NCI-H1048 (cell line): ENCODE measurements around the gene COL16A1.

Experiments
- DNase-seq: peaks from one replicate; lab custom pipeline; 2025; lab: John Stamatoyannopoulos, UW

Gene COL16A1

DNA sequence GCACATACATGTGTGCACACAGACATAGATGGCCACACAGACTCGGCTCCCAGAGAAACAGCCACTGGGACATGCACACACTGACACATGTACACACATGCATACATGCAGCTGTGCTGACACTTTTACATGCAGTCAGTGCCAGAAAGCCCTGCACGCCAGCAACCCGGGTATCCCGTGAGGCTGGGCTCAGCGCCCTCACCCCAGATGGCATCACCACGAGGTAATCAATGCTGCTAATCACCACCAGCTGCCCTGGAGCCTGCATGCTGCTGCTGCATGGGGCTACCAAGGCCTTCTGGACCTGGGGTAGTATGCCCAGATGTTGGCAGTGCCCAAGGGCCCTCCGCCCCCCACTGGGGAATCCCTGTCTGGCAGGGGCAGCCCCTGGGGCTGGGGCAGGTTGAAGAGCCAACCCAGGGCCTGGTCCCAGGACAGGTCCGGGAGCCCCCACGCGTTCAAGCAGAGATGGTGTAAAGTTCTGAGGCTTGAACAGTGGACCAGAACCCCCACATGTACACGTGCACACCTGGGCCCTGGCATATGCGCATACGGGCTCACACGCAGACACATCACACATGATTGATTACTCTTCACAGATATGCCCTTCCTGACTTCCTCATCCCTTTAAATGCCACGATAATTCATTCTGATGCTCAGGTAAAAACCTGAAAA, 2.7 kb upstream of the COL16A1 start:
- DNase-seq: no peak

DNA sequence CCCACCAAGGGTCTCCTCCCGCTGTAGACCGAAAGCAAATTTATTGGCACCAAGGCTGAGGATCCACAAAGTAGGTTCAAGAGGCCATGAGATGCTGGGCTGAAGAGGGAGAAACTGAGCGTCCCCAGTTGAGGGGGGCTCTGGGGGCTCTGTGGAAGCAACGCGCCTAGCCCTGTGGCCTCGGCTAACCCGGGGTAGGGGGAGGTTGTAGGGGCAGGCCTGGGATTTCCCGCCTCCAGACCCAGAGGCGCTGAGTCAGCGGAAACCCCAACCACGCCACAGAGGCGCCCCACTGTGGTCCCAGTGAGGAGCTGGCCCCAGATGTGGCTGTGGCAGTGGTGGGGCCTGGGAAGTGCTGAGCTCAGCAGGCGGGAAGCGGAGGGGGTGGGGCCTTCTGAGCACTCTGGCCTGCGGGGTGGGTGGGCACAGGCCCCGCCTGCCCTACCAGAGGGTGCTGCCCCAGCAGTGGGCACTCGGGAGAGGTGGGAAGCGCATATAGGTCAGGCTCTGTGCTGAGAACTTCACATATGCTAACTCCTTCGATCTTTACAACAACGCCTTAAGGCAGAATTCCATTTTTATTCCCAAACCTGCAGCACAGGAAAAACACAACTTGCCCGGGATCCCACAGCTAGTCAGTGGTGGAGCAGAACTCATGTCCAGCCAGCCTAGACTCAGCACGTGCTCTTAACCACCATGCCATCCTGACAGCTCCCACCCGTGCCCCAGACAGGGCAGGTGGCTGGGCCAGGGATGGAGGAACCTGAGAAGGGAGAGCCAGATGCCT, 1.5 kb upstream of the COL16A1 start:
- DNase-seq: no peak

DNA sequence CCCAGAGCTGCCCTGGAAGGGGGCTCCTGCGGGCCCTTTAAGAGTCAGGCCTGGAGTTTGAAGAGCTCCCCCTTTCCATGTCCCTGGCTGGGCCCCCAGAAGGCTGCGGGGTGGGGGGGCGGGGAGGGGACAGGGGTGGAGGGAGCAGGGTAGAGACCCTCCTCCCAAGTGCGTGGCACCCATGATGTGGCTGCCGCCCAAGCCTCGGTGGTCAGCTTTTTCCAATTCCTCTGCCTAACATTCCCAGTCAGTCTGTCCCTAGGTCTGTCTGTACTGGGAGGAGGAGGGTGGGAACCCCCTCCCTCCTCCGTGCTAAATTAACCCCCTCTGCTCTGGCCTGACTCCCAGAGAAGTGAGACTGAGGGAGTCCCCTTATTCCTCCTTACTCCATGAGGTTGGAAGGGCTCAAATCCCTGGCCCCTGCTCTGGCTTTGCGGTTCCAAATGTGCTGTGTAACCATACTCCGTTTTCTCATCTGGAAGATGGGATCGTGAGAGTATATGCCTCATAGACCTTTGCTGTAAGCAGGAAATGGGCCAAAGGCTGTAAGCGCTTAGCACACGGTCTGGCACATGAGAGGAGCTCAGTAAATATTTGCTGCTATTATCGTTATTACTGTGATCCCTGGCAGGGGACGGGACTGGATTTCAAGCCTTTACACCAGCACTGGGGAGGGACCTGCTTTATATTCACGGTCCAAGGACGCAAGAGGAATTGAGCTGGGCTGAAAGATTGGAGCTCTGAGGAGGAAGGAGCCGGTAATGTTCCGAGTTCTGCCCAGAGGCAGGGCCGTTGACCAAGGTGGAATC, 658 bp upstream of the COL16A1 start:
- DNase-seq: no peak

DNA sequence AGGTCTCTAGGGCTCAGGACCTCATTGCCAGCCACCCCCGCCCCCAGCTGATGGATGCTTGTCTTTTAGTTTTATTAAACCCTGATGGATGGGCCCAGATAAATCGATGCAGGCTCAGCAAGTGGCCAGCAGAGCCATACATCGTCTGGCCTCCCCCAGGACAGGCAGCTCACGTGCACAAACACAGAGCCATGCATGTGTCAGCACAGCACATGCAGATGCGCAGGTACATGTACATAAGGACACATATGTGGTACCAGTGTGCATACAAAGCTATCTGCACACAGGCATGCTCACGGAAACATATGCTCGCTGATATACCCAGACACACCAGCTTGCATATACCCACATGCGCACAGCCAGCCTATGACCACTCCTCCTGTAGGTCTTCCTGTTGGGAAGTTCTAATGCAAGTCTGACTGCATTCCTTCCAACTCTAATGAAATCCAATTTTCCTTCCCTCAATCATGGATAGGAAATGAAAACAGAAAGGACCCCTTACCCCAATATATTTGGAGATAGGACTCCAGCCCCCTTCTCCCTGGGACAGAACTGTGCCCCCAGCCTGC, 897 bp downstream of the COL16A1 start:
- DNase-seq: no peak

DNA sequence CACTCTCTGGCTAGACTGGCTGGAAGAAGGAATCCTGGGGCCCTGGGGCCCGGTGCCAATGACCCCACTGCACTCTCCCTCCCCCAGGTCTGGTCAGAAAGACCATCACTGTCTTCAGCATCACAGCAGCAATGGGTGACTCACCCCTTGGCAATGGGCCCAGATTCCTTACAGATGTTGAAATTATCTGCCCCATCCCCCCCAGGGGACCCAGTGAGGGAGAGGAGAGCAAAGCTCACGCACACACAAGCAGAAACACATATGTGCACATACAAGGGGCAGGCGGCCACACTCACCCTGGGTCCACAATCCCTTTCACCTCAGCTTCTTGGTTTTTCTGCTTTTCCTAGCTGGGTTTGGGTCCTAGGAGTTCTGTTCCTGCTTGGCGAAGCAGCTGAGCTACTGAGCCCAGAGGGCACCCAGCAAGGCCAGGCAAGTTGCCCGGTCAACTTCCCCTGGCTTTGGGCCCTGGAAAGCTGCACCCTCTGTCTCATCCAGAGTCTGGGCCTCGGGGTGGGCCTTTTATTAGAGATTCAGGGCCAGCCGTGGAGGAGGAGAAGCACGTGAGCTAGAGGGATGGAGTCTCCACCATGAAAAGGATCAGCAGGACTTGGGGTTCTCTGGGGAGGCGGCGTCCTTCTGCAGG, 2.6 kb downstream of the COL16A1 start:
- DNase-seq: no peak

DNA sequence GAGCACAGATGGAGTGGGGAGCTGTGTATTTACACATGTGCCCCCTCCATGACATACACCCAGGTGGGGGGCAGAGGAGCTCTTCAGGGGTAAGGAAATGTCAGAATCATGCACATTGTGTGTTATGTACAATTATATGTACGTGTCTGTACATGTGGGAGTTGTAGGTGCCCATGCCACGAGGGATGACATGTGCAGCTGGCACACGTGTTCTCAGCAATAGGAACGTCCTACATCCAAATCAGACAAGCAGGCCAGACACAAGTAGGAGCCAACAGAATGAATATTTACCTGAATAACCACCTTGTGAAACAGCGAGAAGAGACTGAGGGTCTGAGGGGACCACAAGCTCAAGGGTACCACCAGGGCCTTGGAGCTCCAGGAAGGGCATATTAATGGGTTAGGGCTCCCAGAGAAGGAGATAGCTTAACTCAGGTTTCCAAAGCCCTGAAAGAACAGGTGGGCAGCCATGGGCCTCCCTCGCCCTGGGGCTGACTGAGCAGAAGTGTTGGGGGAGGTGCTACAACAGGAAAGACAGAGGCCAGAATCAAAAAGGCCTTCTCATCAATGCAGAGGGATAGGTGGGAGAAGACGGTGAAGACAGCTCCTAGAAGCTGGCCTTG, 3.2 kb downstream of the COL16A1 start:
- DNase-seq: no peak

DNA sequence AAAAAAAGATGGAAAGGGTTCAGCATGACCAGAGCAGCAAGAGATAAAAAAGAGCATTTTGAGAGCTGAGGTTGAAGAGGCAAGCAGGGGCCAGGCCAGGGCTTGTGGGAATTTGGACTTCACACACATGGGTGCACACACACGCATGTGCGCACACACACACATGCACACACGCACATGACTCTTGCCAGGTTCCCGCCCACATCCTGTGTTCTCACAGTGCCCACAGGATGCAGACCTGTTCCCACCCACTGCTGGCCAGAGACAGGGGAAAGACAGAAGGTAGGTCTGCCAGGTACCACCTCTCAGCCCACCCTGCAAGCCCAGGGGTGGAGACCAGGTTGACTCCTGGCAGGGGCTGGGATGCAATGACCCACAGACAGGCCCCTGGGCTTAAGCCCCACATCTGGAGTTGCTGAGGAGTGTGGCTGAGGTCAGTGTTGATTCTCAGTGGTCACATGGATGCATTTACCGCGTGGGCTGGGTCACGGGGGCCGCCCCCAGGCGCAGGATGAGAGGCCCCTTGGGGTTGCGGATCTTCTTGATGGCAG, 4.4 kb downstream of the COL16A1 start:
- no peak for DNase-seq

DNA sequence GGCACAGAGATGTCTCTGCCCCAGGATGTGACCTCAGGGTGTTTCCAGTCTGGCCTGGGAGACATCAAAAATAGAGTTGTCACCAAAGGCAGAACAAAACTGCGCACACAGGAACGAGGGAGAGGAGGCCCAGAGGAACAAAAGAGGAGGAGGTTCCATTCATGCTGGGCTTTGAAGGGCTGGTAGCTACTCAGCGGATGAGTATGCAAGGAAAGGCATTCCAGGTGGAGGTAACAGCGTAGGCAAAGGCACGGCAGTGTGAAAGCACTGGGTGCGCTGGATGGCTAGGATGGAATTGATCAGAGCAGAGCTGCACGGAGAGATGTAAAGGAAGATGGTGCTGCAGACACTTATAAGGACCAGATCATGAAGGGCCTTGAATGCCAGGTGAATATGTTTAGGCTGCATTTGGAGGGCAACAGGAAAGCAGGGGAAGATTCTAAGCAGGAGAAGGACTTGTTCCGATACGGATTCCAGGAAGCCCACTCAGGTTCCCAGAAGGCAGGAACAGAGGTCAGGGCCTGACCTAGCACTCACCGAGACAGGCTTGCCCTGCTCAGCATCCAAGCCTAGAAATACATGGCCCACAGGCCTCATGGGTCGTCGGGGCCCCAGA, 6.3 kb downstream of the COL16A1 start:
- DNase-seq: no peak

DNA sequence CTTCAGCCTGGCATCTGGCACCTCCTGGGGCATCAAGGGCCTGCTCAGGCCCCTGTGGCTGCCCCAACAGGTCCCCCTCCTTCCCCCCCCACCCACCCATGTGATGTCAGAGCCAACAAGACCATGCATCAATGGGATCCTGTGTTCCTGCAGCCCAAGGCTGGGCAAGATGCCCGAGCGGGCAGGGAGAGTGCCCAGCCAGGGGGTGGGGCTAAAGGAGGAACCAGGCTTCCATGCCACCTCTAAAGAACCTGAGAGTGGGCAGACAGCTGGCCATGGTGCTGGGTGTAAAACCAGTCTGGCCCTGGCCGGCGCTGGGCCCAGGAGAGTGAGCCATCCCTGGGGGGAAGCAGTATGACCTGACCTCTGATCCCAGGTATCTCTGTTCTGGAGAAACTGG, 7.6 kb downstream of the COL16A1 start:
- no peak for DNase-seq

DNA sequence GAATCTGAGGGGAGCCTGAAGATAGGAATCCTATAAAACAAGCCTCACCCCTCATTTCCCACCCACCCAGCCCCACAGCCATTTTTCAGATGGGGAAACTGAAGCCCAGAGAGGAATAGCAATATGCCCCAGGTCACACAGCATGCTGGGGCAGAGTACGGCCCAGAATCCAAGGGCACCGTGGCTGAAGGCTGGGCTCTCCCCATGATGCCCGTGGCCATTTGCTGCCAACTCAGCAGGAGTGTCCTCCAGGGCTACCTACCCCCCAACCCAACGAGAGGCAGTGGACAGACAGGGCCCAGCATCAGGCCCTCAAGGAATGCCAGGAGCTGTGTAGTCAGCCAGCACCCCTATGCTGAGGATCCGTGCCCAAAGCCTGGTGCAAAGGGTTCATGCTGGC, 8.5 kb downstream of the COL16A1 start:
- no peak for DNase-seq

DNA sequence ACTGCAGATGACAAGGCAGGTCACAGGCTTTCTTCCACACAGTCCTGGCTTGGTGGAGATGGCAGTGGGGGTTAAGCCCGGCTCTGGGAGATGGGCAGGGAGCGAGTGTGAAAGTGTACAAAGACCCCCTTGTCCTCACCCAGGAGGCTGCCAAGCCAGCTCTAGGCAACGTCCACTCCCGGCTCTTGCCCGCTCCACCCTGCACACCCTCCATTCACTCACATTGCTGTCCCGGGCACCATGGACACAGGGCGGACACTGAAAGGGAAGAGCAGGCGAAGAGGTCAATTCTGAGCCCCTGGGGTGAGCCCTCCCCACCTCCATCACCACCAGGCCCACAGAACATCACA, 8.9 kb downstream of the COL16A1 start:
- no peak for DNase-seq

DNA sequence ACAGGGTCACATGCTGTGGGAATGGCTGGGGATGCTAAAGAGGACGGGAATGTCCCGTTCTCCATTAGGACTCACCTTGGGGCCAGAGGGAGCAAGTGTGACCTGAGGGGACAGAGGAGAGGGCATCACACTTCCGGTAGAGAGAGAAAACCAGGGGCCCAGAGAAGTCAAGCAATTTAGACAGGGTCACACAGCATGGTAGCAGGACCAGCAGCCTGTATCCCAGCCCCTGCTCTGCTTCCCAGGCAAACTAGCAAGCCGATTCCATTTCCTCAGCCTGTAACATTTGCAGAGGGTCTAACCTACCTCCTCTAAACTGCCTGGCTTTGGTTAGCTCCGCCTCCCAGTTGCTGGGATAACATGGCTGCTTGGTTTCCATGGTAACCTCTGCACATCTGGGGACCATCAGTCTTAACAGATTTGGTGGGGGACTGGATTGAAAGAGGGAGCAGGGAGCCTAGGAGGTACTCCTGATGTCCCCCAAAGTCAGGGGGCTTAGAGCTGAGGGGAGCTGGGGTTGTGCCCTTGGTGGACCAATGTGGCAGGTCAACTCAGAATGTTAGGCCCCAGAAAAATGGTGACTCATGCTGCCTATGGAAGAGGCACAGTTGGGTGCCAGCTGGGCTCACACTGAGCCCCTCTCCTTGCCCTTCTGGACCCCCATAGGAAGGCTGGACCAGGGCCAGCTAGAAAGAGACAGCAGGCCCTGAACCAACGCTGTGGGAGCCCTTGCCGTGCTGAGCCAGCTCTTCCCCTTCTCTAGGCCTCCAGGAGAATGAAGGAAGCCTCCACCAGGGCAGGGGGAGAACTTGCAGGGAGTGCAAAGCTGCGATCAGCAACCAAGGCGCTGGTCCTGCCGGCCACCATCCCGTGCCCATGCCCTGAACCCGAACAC, 9.5 kb downstream of the COL16A1 start:
- no peak for DNase-seq

DNA sequence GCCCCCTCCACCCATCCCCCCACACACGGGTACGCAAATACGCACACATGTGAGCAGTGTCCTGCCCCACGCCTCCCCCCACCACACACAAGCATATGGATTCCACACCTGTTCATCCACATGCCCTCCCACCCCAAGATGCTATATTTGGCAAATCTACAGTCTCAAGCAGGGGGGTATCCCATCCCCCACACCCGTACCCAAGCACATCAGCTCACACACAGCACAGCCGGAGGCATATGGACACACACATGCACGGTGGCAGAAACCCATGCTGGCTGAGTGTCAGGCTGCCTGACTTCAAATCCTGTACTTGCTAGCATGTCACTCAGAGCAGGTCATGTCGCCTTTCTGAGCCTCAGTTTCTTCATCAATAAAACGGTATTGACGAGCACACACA, 10.6 kb downstream of the COL16A1 start:
- no peak for DNase-seq

DNA sequence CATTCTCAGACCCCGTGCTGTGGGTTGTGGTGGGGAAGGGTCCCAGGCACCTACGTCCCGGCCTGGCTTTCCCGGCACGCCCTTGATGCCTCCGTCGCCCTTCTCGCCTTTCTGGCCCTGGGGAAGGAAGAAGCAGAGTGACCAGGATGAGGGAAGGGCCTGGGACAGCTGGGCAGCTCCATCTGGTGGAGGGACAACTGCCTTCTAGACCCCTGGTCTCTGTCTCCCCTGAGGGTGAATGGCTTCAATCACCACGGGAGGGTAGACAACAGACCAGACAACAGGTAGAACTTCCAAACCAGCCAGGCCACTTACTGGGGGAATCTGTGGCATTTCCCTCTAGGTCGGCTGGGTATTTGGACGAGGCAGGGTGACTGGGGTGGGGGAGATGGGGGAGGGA, 11.9 kb downstream of the COL16A1 start:
- no peak for DNase-seq

DNA sequence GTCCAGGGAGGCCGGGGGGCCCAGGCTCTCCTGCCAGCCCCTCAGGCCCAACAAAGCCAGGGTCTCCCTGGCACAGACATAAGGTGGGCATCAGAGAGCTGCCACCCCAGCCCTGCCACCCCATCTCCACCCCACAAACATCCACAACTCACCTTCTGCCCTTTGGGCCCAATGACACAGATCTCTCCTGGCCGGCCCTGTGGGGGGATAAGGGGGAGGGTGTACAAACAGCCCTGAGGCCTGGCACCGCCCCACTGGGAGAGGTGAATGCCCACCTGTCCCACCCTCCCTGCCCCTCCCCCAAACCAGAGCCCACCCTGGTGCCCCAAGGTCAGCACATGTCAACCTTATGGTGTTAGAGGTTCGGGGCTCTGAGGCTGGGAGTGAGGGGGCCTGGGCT, 12.4 kb downstream of the COL16A1 start:
- no peak for DNase-seq

DNA sequence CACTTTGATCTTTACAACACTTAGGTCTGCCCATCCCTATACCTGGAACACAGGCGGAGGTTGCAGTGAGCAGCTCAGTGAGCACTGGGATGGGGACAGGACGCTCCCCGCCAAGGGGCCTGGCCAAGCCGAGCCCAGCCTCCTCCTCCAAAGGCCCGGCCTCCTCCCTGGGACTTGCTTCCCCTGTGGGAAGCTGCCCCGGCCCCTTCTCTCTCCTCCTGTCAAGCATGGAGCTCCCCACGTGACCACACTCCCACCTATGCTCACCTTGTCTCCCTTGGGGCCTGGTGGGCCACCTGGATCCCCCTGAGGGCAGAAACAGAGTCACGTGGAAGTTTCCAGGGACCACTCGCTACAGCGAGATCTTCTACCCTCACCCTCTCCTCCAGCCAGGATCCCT, 12.9 kb downstream of the COL16A1 start:
- no peak for DNase-seq

DNA sequence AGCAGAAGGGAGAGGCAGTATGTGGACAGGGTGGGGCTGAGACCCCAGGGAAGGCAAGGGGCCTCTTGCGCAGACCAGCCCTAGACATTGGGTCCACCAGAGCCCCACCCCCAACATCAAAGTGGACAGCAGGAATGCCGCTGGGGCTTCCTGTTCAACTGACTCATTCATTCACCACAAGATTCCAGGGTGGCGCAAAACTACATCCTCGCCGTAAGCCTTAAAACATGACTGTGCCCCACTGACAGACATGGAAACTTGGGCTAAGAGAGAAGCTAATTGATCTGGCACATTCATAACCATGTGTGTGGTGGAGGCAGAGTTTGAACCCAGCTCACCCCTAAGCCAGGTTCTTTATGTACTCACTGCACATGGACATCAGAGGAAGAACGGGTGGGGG, 14.0 kb downstream of the COL16A1 start:
- no peak for DNase-seq

DNA sequence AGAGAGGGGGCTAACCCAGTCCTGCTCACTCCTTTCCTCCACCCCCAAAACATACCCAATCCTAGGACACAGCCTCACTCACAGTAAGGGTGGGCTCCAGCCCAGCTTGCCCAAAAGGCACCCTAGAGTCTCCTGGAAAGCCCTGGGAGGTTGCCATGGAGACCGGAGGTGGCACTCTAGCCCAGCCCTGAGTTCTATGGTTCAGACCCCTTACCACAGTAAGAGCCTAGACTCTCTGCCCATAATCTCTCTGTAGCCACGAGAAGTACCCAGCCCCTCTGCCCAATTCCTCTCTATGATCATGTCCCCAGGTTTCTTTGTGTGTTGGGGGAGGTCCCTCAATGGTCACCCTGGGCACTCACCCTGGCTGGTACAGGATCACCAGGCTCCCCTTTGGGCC, 14.4 kb downstream of the COL16A1 start:
- DNase-seq: no peak

DNA sequence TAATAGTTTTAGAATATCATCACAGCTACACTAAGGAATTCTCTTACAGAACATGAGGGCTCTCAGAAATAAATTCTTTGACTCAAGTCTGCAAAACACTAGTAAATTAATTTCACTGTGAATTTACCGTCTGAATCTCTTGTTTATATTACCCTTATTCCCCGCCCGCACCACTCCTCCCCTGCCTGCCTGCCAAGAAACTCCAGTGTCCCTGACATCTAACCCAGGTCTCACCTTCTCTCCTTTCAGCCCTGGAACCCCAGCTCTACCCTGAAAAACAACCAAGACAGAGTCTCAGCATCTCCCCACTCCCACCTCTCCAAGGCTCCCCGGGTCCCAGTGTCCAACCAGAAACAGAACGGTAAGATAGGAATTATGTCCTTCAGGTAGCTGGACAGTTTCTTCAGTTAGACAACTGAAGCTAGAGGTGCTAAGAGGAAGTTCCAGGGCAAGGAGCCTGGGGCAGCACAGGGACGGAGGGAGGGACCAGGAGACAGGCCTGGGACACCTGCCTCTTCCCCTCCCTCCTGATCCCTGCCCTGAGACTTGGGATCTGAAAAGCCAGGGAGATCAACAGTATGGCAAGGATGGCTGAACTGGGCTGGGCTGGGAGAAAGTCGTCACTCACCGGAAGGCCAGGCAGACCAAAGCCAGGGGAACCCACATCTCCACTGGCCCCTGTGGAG, 15.4 kb downstream of the COL16A1 start:
- DNase-seq: no peak
